Bone marrow (tissue), 2 donors: ENCODE results near the gene DPH6.
"Not testable (repeated sequence)": the region's sequence is repeated elsewhere in the genome, so short reads cannot be mapped to it uniquely, and the experiment has no call there.

Experiments used
- DNase-seq, 2 donors: peaks; one replicate each; lab custom pipeline; 2025; lab: John Stamatoyannopoulos, UW

DPH6 gene, protein sequence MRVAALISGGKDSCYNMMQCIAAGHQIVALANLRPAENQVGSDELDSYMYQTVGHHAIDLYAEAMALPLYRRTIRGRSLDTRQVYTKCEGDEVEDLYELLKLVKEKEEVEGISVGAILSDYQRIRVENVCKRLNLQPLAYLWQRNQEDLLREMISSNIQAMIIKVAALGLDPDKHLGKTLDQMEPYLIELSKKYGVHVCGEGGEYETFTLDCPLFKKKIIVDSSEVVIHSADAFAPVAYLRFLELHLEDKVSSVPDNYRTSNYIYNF

DNA sequence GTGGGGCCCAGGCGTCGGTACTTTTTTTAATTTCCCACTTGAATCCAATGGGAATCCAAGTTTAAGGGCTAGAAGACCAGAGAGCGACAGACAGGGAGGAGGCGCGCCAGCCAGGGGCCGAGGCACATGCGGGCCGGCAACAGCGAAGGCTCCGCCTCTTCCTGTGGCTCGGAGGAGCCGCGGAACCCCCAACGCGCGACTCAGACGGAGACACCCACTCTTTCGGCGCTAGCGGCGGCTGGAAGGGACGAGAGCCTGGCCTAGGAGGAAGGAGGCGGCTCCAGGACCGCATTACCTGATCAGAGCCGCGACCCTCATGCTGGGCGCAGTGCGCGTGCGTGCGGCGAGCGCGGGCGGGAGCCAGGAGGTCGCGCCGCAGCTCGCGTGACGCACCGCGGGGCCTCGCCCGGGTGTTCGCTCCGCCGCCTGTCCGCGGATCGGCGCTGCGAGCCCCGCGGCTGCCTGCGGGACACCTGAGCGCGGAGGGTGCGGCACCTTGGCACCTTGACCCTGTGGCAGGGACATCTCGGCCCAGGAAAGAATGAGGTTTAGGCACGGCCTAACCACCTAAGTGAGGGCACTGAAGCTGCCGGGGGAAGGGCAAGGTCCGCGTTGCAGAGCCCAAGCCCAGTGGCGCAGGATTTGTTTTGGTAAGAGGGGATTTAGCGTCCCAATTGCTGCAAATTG, at the start of gene DPH6:
TSS of gene DPH6 (minus strand) at position 342 of the 687 bp plus-strand sequence. CDS start at position 318, 24 bp downstream.
- peak; percentile 55 to 66 for DNase-seq

DNA sequence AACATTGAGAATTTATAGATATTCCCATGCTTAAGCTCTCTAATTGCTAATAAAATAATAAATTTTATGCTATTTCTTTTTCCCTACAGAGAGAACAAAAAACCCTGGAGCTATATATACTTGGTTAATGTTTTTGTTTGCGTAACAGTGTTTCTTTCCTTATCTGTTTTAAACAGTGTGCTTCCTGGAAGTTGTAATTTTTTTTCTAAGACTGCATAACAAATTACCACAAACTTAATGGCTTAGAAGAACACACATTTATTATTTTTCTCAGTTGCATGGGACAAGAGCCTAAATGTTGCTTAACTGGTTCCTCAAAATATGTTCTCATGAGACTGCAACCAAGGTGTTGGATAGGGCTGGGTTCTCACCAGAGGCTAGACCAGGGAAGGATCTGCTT, 49.7 kb upstream of the DPH6 start:
- DNase-seq: no peak

DNA sequence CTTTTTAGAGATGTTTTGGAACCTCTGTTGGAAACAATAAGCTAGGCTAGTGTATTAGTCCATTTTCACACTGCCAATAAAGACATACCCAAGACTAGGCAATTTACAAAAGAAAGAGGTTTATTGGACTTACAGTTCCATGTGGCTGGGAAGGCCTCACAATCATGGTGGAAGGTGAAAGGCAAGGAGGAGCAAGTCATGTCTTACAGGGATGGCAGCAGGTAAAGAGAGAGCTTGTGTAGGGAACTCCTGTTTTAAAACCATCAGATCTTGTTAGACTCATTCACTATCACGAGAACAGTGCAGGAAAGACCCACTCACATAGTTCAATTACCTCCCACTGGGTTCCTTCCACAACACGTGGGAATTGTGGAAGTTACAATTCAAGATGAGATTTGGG, 46.0 kb upstream of the DPH6 start:
- not testable (repeated sequence) for DNase-seq

DNA sequence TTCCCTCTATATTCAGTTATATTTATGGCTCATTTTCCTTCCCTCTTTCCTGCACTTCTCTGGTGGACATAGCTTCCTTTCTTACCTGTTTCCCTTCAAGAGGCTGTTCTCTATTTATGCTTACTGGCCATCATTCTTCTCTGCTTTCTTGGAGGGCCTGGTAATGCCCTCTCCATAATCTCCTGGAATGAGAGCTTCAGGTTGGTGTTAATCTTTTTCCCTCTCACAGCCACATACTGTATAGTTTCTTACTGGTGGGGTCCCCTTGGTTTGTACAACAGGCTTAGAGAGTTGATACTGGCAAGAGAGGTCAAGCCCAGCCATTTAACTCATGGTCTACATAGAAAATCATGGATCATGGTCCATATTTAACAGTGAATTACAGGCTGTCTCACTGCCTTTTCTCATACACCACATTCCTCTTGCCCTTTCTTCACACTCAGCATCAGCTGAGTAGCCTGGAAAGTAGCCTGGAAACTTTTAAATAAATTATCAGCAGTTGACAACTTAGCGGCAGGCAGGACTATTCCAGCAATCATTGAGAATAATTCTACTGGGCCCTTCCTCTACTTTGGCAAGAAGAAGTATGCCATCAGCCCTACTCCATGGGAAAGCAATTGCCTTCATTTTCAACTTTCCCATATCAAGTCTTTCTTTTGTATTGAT, 38.0 kb upstream of the DPH6 start:
- DNase-seq: no peak

DNA sequence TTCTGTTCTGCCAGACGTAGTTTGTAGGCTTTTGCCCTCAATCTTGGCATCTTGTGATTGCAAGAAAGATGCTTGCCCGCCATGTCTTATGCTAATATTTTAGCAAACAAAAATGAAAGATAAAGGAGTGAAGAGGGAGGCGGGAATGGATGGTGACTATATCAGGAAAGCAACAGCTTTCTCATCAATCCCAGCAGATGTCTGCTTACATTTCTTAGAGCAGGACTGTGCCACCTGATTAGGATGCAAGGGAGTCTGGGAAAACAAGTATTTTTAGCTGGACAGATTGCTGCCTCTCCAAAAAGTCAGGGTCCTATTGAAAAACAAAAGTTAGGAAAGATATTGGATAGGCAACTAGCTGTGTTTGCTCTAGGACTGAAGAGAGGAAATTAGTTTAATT, 34.6 kb upstream of the DPH6 start:
- DNase-seq: no peak

DNA sequence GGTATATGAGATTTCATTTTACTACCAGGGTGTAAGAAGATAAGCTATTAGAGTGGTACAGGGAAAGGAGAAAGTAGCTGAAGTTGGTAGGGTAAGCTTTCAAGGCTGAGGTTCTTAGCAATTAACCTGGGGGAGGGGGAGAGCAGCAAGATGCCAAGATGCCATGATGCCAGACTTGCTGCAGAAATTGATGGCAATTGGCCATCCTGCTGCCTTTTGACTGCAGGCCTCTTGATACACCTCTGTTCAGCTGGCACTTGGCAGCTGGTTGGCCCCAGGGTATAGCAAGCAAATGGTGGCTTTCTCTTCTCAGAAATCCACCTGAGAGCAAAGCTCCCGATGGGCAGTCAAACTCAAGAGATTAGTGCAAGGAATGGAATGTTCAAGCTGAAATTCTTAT, 21.4 kb upstream of the DPH6 start:
- DNase-seq: no peak

DNA sequence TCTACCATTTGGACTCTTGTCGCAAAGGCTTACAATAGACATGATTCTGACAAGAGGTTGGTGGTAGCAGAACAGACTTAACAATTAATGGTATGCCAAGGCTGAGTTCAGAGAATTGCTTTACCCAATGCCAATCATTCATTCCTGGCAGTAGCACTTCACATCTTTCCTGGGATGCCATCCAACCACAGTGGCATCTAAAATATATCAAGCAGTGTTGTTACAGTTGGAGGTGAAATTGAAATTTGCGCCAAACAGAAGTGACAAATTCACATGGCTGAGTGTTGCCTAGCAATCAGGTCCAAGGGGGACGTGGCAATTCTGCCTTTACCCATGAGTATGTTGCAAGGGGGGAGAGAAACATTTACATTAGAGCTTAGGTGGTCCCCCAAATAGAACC, 21.0 kb upstream of the DPH6 start:
- DNase-seq: no peak

DNA sequence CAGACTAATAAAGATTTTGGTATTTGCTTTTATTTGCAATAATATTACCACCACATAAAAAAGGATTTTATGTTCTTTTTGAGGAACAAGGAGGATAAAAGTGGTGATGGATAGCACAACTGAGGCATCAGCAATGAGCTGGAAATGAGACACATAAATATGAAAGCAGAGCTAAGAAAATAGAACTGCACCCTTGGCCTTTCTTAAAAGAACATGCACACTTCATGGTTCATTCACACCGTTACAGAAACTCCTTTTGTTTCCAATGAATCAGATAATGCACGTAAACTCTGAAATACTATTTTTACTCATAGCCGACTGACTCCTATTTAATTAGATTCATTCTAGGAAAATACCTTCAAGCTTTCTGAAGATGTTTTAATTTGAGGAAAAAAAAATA, 19.9 kb upstream of the DPH6 start:
- DNase-seq: no peak

DNA sequence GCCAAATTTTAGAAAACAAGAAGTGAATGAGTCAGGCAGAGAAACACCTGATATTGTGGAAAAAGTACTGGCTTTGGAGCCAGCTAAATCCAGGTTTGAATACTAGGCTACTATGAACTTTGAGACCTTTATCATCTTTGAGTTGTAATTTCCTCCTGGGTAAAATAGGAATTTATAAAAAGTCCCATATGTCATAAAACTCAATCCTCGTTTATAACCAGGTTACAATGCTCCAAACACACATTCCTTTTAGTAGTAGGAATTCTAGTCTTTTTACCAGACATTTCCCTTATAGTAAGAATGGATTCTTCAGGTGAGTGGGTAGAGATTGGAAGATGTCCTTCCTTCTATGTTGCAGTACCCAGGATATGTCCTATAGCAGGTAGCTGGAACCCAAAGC, 16.7 kb upstream of the DPH6 start:
- no peak for DNase-seq

DNA sequence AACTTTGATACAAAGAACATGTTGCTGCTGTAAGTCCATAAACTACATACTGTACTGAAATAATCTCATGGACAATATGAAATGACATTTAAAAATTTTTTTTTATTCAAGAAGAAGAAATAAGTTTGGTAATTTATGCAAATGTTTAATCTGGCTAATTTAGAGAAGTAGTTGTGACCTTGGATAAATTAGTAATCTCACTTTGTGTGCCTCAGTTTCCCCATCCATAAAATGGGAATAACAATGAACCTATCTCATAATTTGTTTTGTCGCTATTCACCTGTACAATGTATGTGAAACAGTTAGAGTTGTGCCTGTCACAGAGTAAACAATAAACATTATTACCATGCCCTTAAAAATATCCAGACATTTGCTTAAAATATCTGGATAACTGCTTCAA, 15.3 kb upstream of the DPH6 start:
- DNase-seq: no peak

DNA sequence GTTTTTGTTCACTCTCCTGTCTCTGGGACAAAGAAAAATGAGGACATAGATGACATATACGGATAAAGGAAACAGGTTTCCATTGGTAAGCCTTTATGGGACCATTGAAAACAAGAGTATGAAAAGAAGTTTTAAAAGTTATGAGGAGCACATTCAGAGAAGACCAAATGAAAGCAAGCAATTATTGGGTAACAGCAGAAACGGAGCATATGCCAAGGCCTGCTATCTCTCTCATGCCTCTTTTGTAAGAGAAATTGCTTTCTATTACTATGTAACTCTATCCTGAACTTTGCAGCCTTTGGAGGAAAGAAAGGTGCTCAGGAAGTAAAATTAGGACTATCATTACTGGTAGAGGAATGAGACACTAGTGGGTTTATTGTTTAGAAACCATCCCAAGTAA, 14.9 kb upstream of the DPH6 start:
- DNase-seq: no peak

DNA sequence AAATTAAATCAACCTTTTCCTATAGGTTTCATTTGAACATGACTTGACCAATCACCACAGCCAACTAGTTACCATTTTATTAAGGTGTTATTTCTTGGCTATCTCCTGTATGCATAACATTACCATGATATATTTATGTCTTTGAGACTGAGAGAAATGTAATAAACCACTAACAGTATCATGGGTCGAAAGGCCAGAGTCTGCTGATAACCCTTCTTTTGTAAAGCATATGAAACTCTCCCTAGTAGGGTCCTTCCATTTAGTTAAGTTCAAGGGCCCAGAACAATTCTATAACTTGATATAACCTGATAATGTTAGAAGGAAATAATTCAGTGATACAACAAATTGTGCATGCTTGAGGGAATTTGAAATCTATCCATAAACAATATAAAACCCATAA, 14.3 kb upstream of the DPH6 start:
- no peak for DNase-seq

DNA sequence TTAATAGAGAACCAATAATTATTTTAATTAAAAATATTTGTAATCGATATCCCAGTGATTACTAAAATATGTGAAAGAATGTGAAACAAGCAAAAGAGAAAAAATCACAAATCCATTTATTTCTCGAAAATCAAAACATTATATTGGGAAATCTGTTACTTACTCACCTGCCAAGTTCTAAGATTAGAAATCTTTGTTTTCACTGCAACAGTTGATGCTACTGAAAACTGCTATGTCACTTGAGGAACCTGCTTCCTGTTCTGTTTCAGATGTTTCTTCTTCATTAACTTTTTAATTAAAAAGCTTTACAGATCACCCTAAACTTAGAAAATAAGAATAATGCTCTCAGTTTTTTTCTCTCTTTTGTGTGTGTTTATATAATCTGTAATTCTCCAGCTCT, 13.7 kb upstream of the DPH6 start:
- DNase-seq: no peak

DNA sequence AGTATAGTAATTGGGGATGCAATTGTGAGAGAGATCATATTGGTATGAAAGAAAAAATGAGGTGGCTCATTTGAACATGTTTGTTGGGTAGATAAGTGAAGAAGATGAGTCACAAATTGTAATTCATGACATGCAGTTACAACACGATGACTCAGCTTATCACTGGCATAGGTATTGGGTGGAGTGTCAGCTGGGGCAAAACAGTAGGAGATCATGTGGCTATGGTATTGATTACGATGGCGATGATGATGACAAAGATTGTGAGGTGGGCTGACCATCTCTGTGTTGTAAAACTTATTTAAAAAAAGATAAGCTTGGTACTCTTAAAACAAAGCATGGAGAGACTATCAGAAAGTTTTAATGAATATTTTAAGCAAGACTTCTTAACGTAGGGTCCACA, 11.6 kb upstream of the DPH6 start:
- DNase-seq: no peak

DNA sequence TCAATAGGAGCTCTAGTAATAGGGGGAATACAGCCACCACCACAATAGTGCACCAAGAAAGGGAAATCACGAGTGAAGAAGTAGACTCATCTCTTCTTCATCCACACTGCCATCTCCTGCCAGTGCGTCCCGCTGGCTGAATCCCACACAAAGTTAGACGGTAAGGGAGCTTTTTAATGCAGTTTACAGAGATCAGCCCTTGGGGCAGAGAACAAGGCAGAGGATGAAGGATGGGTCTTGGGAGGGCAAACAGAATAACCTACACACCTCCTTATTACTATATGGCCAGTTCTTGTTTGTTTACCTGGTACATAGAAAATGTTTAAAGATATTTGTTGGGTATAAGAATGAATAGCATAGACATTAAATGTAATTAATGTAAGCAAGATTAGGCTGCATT, 11.0 kb upstream of the DPH6 start:
- no peak for DNase-seq

DNA sequence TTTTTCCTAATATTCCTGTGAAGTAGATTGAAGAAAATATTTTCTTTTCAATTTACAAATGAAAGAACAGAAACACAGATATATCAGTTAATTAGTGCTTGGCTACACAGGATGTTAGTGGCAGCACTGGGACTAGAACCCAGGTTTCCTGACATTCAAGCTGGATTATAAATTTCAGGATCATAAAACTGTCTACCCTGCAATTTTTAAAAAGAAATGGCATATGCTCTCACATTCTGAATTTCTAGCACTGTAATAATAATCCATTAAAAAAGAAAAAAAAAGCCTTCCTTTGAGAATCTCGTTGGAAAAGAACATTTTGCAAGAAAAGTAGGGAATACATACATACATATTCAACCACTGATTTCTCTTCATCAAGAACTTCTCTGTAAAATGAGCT, 9.3 kb upstream of the DPH6 start:
- DNase-seq: no peak

DNA sequence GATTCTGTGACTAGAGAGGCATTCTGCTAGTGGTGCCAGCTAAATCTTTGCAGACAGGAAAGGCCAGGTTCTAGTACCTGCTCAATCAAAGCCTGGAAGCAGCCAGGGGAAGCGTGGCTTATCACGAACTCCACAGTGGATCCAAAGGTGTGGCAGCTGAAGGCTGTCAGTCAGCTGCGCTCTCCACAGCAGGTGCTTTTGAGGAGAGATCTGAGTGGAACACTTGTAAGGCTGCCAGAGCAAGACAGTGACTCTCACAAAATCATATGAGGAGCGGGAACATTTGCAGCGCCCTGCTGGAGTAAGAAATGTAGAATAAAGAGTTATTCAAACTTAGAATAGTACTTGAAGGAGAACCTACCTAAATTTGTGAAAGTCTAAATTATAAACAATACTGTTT, 5.0 kb upstream of the DPH6 start:
- DNase-seq: no peak

DNA sequence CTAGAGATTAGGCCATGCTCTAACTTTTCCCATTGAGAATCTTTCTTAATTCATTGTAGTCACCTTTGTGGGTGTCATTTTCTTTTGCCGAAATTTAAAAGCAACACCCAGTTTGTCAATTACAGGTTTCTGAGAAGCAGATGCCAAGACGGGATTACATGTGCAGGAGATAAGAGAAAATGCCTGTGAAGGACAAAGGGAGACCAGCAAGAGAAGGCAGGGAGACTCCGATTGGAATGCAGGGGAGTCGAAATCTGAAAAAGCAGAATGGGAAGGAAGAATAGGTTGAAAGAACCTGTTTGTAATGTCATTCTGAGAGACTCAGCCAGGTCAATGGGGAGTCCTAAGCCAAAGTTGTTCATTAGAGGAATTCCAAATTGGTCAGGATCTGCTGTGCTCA, 3.6 kb upstream of the DPH6 start:
- no peak for DNase-seq

DNA sequence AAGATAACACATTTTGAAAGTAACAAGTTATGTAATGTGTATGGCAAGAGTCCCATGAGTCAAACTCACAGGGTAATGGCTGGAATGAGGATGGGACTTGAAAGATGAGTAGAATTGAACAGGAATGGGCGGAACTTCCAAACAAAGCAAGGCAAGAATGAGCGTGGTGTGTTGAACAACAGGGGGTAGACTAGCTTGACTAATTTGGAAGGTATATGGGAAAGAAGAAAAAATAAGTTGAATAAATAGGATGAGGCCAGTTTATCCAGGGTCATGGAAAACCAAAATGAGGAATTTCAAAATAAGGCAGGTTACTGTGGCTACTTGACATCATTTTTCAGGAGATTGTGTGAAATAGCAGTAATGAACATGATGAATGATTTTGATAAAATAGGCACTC, 2.5 kb upstream of the DPH6 start:
- no peak for DNase-seq

DNA sequence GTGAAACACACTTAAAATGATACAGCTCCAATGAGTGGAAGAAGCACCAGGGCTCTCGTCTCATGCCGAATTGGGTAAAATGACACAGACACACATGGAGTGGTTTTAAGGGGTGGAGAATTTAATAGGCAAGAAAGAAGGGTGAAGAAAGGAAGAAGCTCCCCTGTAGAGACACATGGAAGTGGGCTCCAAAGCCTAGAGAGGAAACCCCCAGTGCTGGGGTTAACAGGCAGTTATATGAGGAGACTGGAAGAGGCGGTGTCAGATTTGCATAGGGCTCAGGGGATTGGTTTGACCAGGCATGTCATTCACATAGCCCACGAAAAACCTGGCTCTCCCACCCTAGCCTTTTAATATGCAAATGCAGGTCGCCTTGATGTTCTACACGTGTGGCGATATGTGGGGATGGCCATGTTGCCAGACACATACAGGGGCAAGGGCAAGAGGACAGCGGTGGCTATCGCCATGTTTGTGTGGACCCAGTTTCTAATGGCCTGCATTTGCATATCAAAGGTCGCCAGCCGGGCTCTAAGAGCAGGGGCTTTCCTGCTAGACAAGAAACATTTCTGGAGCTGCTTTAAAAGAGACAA, 1.9 kb upstream of the DPH6 start:
- DNase-seq: no peak

DNA sequence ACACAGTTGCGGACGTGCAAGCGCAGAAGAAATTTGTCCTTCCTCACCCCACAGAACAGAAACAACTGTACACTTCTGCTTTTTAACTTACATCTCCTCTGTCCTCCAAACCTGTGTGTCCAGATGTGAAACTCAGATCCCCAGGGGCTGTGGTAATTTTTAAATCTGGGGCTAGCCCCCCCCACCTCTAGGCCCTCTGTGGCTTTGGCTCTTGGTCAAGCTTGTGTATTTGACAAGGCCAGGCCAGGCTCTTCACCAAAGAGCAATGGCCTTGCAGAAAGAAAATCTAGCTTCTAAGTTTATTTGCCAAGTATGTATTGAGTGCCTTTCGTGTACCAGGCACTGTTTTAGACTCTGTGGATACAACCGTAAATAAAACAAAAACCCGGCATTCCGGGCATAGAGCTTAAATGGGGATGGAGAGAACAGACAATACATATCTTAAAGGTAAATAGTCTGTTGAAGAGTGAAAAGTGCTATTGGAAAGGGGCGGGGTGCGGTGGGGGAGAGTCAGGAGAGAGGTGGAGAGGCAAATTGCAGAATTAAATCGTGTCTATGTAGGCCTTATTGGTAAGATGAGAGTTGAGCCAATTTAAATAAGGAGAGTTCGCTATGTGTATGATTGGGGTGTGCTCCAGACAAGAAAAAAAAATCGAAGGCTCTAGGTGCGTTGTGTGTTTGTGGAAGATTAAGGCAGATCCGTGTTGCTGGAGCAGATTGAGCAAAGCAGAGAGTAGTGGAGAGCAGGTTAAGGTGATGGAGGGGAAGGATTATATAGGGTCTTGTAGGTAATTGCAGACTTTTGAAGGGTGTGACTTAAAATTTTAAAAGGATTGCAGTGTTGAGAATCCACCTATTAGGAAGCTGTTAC, 781 bp upstream of the DPH6 start:
- peak in 1 of 2 donors; percentile 39 for DNase-seq

DNA sequence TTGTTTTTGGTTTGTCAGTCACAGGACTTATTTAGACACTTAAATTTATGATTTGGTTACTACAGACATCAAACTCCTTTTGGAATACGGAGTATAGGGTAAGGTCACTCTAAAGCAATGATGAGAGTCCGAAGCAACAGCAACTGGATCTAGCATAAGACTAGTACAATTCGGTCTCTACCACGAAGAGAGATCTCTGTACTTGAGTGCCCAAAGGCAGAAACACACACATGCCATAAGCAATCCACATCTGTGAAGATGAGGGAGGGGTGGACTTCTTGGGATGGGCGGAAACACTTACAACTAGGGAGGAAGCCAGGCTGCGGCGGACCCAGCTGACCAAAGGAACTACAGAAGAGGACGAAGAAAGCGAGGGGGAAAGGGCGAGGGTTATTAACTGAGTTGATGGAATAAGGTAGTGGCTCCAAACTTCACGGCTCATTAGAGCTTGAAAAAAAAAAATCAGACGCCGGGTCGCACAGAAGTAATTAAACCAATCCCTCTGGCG, 595 bp downstream of the DPH6 start:
- no peak for DNase-seq
